ENCODE data around the gene MIOS.

Gene MIOS

DNA sequence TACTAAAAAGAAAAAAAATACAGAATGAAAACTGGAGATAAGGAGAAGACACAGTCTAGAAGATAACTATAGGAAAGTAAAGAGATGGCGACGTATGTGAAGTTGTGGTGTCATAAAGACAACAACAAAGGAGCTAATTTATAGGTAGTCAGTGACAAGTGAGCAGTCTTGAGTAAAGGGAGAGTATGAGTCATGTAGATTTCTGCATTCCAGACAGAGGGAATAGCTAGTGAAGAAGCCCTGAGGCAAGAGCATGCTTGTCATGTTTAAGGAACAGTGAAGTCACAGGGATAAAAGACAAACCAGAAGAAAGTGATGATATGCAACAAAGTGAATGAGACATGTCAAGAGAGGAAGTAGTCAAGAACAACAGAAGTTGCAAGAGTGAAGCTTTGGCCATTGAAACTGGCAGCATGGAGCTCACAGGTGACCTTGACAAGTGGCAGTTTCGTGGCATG, 2.3 kb upstream of the MIOS start (continued):
- no peak for TF ChIP-seq CTCF (tag by site-specific recombination; IDR thresholded peaks at IDR 0.05)
- TF ChIP-seq ZNF510 (tag by site-specific recombination; IDR thresholded peaks at IDR 0.05; ENCODE audit: insufficient replicate concordance) = no peak
- no peak for TF ChIP-seq ZNF202 (tag by site-specific recombination; IDR thresholded peaks at IDR 0.05; ENCODE audit: borderline replicate concordance)
- TF ChIP-seq ZNF561 (tag by site-specific recombination; IDR thresholded peaks at IDR 0.05; ENCODE audit: borderline replicate concordance) = no peak
- TF ChIP-seq, protein P1, sequence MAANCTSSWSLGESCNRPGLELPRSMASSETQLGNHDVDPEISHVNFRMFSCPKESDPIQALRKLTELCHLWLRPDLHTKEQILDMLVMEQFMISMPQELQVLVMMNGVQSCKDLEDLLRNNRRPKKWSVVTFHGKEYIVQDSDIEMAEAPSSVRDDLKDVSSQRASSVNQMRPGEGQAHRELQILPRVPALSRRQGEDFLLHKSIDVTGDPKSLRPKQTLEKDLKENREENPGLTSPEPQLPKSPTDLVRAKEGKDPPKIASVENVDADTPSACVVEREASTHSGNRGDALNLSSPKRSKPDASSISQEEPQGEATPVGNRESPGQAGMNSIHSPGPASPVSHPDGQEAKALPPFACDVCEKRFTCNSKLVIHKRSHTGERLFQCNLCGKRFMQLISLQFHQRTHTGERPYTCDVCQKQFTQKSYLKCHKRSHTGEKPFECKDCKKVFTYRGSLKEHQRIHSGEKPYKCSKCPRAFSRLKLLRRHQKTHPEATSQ (tag by site-specific recombination; IDR thresholded peaks at IDR 0.05) = no peak
- no peak for TF ChIP-seq ZNF140 (tag by site-specific recombination; IDR thresholded peaks at IDR 0.05)
- TF ChIP-seq SP7 (tag by site-specific recombination; IDR thresholded peaks at IDR 0.05) = peak; percentile 95
- 0 out of 2 replicates have a peak, but pooled peaks have one; percentile 22 for TF ChIP-seq ZNF398 (tag by site-specific recombination; IDR thresholded peaks at IDR 0.05)
- TF ChIP-seq HOXA7 (CRISPR knock-in tag; IDR thresholded peaks at IDR 0.05; ENCODE audit: borderline replicate concordance) = no peak
- TF ChIP-seq ZEB2 (tag by site-specific recombination; IDR thresholded peaks at IDR 0.05) = peak; percentile 82
- TF ChIP-seq KLF7 (tag by site-specific recombination; IDR thresholded peaks at IDR 0.05; ENCODE audit: borderline replicate concordance) = no peak
- TF ChIP-seq, protein P2, sequence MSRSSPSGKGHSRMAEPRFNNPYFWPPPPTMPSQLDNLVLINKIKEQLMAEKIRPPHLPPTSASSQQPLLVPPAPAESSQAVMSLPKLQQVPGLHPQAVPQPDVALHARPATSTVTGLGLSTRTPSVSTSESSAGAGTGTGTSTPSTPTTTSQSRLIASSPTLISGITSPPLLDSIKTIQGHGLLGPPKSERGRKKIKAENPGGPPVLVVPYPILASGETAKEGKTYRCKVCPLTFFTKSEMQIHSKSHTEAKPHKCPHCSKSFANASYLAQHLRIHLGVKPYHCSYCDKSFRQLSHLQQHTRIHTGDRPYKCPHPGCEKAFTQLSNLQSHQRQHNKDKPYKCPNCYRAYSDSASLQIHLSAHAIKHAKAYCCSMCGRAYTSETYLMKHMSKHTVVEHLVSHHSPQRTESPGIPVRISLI (tag by site-specific recombination; IDR thresholded peaks at IDR 0.05) = no peak
- TF ChIP-seq TCF7L2 (IDR thresholded peaks at IDR 0.05; ENCODE audit: borderline replicate concordance, low read depth, low read length) = no peak
- TF ChIP-seq PATZ1 (tag by site-specific recombination; IDR thresholded peaks at IDR 0.05) = no peak
- no peak for TF ChIP-seq ZNF48 (tag by site-specific recombination; IDR thresholded peaks at IDR 0.05)
- TF ChIP-seq ZNF114 (tag by site-specific recombination; IDR thresholded peaks at IDR 0.05) = no peak
- no peak for TF ChIP-seq ZNF426 (tag by site-specific recombination; IDR thresholded peaks at IDR 0.05)
- TF ChIP-seq ZFP41 (tag by site-specific recombination; IDR thresholded peaks at IDR 0.05; ENCODE audit: borderline replicate concordance) = no peak
- TF ChIP-seq YY1 (tag by site-specific recombination; IDR thresholded peaks at IDR 0.05) = no peak
- TF ChIP-seq, protein P3, sequence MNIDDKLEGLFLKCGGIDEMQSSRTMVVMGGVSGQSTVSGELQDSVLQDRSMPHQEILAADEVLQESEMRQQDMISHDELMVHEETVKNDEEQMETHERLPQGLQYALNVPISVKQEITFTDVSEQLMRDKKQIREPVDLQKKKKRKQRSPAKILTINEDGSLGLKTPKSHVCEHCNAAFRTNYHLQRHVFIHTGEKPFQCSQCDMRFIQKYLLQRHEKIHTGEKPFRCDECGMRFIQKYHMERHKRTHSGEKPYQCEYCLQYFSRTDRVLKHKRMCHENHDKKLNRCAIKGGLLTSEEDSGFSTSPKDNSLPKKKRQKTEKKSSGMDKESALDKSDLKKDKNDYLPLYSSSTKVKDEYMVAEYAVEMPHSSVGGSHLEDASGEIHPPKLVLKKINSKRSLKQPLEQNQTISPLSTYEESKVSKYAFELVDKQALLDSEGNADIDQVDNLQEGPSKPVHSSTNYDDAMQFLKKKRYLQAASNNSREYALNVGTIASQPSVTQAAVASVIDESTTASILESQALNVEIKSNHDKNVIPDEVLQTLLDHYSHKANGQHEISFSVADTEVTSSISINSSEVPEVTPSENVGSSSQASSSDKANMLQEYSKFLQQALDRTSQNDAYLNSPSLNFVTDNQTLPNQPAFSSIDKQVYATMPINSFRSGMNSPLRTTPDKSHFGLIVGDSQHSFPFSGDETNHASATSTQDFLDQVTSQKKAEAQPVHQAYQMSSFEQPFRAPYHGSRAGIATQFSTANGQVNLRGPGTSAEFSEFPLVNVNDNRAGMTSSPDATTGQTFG (tag by site-specific recombination; IDR thresholded peaks at IDR 0.05; ENCODE audit: borderline replicate concordance) = no peak
- no peak for TF ChIP-seq ZBTB44 (tag by site-specific recombination; IDR thresholded peaks at IDR 0.05)
- TF ChIP-seq ZNF248 (tag by site-specific recombination; IDR thresholded peaks at IDR 0.05) = no peak
- TF ChIP-seq ZNF404 (tag by site-specific recombination; IDR thresholded peaks at IDR 0.05) = no peak
- TF ChIP-seq TRIM28 (IDR thresholded peaks at IDR 0.05; ENCODE audit: borderline replicate concordance, low read length) = 0 out of 2 replicates have a peak, but pooled peaks have one; percentile 38
- no peak for TF ChIP-seq ZNF37A (tag by site-specific recombination; IDR thresholded peaks at IDR 0.05)
- no peak for TF ChIP-seq ZNF768 (tag by site-specific recombination; IDR thresholded peaks at IDR 0.05)
